Effector memory CD4-positive, alpha-beta T cell (primary cell): ENCODE results near the gene HIPK4.
A peak's percentile ranks its signal among the peaks of the same experiment; 100 is the strongest.

Experiments used
- DNase-seq, 3 donors: peaks; one replicate each; pipeline ENCODE4 v3.0.0-alpha.2; 2020
- H3K27ac ChIP-seq: 2 replicates; pipeline ENCODE4 v1.7.0; 2013; ENCODE audit warnings: mild to moderate bottlenecking, low read length, moderate library complexity; ENCODE audit not compliant: insufficient read depth, poor library complexity, severe bottlenecking
- H3K27me3 ChIP-seq: replicated peaks from 2 replicates; pipeline ENCODE4 v1.7.0; 2013; ENCODE audit warnings: mild to moderate bottlenecking, low read length; ENCODE audit not compliant: insufficient read depth, control insufficient read depth, poor library complexity, severe bottlenecking
- H3K36me3 ChIP-seq: 2 replicates; pipeline ENCODE4 v1.7.0; 2013; ENCODE audit warnings: mild to moderate bottlenecking, low read length, moderate library complexity; ENCODE audit not compliant: control insufficient read depth, insufficient read depth
- H3K4me1 ChIP-seq: 2 replicates; pipeline ENCODE4 v1.7.0; 2013; ENCODE audit warnings: low read length, mild to moderate bottlenecking; ENCODE audit not compliant: control insufficient read depth, insufficient read depth, poor library complexity, severe bottlenecking
- H3K4me3 ChIP-seq: 2 replicates; pipeline ENCODE4 v1.7.0; 2013; ENCODE audit warnings: low read length, low read depth, mild to moderate bottlenecking; ENCODE audit not compliant: insufficient read depth, poor library complexity, severe bottlenecking
- H3K9me3 ChIP-seq: 2 replicates; pipeline ENCODE4 v1.7.0; 2013; ENCODE audit warnings: mild to moderate bottlenecking, low read length, moderate library complexity; ENCODE audit not compliant: control insufficient read depth

Gene HIPK4

DNA sequence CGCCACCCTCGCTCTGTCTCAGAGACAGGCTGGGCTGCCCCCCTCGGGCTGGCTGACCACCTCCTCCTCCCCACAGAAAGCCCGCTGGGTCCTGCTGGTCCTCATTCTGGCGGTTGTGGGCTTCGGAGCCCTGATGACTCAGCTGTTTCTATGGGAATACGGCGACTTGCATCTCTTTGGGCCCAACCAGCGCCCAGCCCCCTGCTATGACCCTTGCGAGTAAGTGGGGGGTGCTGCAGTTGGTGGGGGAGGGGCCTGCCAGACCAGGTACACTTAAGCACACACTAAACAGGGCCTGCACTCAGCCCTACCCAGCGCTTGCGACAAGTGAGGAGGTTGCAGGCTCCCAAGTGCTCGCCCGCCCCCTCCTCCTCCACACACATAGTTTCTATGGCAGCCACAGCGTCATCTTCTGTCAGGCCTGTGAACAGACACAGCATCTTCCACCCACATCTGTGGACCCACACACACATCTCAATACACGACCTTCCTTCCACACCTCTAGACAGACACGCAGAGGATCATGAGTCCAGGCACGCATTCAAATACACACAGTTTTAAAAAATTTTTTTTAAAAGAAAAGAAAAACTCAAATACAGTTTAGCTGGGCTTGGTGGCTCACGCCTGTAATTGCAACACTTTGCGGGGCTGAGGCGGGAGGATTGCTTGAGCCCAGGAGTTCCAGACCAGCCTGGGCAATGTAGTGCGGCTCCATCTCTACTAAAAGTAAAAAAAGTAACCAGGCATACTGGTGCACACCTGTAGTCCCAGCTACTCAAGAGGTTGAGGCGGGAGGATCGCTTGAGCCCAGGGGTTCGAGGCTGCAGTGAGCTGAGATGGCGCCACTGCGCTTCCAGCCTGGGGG lies 23.1 kb downstream of the HIPK4 start:
- no peaks in the 10 kb centered on the region for H3K4me1 ChIP-seq
- no peak overlapping the region for H3K4me3 ChIP-seq
- peaks cover 19% of the 10 kb centered on the region for H3K36me3 ChIP-seq
- H3K9me3 ChIP-seq, result no peaks in the 10 kb centered on the region
- DNase-seq, result no peak
- H3K27me3 ChIP-seq, result no peaks in the 10 kb centered on the region
- no peak overlapping the region for H3K27ac ChIP-seq

DNA sequence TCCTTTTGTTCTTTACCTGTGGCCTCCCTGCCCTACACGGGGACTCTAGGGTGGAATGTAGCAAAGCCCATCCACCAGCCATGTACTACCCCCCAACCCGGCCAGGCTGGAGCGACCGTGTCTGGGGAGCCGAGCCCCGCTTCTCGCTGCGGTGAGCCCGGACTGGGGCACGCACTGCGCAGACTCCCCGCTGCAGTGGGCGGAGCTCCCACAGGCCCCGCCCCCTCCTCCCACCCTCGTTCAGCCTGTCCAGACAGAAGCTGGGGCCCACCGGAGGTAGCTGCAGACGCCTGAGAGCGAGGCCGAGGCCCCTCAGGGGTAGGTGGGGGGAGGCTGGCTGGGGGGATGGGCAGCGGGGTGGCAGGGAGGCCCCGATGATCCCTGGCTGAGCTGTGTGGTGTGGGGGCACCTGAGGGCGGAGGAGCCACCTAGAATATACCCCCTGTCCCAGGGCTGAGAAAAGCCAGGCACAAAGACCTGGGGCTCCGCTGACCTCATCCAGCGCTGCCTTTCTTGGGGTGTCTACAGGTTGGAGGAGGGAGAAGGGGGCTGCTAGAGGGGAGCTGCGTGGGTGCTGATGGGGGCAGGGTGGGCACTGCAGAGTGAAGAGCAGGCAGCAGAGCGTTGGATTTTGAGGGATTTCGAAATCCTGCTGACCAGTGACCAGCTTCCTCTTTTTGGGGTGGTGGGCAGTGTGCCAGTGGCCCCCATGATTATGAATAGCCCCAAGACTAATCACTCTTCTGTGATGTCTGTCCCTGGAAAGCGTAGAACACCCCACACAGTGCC lies 24.2 kb downstream of the HIPK4 start:
- H3K27me3 ChIP-seq, result no peaks in the 10 kb centered on the region
- no peaks in the 10 kb centered on the region for H3K9me3 ChIP-seq
- no peaks in the 10 kb centered on the region for H3K4me1 ChIP-seq
- H3K36me3 ChIP-seq, result peaks cover 19% of the 10 kb centered on the region
- no peak overlapping the region for H3K27ac ChIP-seq
- peak overlapping the region; percentile 21 for H3K4me3 ChIP-seq
- DNase-seq, result no peak

- Histone ChIP-seq H3K4me3 (no peak overlapping the region), H3K27ac (no peak overlapping the region), H3K27me3 (no peaks in the 10 kb centered on the region), H3K36me3 (peaks cover 19% of the 10 kb centered on the region), H3K9me3 (no peaks in the 10 kb centered on the region), H3K4me1 (no peaks in the 10 kb centered on the region)
- no peak for DNase-seq
Observed at GRCh38 chr19:40365010-40365409, 25.0 kb downstream of the HIPK4 start.

DNA sequence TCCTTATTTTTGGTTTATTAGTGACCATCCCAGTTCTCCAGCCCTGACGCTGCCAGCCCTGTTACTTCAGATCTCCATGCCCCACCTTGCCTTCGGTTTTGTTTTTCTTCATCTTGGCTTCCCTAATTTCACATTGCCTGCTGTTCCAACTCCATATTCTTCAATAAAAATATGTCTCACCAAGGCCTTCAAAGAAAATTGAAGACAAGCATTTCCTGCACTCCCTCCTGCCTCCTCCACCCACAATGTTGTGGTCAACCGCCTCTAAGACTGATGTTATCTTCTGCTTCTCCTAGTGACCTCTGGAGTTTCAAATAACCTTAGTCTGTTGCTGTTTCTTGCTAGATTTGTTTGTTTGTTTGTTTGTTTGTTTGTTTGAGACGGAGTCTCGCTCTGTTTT lies 26.9 kb downstream of the HIPK4 start:
- no peak for DNase-seq
- peaks cover 15% of the 10 kb centered on the region for H3K36me3 ChIP-seq
- H3K27ac ChIP-seq, result no peak overlapping the region
- no peaks in the 10 kb centered on the region for H3K27me3 ChIP-seq
- H3K4me1 ChIP-seq, result no peaks in the 10 kb centered on the region
- no peaks in the 10 kb centered on the region for H3K9me3 ChIP-seq
- H3K4me3 ChIP-seq, result no peak overlapping the region

DNA sequence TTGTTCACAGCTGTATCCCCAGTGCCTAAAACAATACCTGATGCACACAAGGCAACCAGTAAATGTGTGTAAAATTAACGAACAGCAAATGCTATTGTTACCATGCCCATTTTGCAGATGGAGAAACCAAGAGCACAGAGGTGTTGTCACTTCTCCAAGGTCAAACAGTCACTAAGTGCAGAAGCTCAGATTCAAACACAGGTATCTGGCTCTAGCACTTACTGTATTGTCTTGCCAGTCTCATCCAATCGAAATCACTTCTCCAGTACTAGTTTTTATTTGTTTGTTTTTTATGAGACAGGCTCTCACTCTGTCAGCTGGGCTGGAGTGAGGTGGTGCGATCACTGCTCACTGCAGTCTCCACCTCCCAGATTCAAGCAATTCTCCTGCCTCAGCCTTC lies 27.8 kb downstream of the HIPK4 start:
- no peak for DNase-seq
- Histone ChIP-seq H3K27me3 (no peaks in the 10 kb centered on the region), H3K27ac (no peak overlapping the region), H3K4me3 (no peak overlapping the region), H3K4me1 (no peaks in the 10 kb centered on the region), H3K36me3 (peaks cover 6% of the 10 kb centered on the region), H3K9me3 (no peaks in the 10 kb centered on the region)

- no peaks in the 10 kb centered on the region for H3K4me1 ChIP-seq
- H3K36me3 ChIP-seq, result no peaks in the 10 kb centered on the region
- DNase-seq, result no peak
- no peaks in the 10 kb centered on the region for H3K27me3 ChIP-seq
- no peak overlapping the region for H3K27ac ChIP-seq
- no peaks in the 10 kb centered on the region for H3K9me3 ChIP-seq
- H3K4me3 ChIP-seq, result no peak overlapping the region
Observed at GRCh38 chr19:40360708-40361241, 29.2 kb downstream of the HIPK4 start.

DNA sequence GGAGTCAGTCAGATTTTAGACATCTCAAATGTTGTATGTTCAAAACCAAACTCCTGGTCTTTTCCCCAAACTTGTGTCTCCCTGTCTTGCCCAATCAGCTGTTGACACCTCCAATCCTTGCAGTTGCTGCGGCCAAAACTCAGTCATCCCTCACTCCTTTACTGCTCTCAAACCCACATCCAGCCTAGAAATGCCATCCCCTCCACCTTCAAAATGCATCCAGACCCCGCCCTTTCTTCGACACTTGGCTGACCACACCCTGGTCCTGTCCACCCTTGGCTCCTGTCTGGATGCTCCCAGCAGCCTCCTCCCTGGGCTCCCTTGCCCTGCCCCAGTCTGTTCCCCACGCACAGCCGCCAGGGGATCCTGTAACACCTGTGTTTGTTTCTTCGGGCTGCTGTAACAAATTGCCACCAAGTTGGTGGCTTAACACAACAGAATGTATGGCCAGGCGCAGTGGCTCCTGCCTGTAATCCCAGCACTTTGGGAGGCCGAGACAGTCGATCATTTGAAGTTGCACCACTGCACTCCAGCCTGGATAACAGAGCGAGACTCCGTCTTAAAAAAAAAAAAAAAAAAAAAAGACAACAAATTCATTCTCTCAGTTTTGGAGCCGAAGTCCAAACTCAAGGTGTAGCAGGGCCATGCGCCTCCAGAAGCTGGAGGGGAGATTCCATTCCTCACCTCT lies 29.8 kb downstream of the HIPK4 start:
- no peaks in the 10 kb centered on the region for H3K36me3 ChIP-seq
- no peaks in the 10 kb centered on the region for H3K4me1 ChIP-seq
- H3K27ac ChIP-seq, result no peak overlapping the region
- no peaks in the 10 kb centered on the region for H3K27me3 ChIP-seq
- H3K9me3 ChIP-seq, result no peaks in the 10 kb centered on the region
- no peak overlapping the region for H3K4me3 ChIP-seq
- no peak for DNase-seq

DNA sequence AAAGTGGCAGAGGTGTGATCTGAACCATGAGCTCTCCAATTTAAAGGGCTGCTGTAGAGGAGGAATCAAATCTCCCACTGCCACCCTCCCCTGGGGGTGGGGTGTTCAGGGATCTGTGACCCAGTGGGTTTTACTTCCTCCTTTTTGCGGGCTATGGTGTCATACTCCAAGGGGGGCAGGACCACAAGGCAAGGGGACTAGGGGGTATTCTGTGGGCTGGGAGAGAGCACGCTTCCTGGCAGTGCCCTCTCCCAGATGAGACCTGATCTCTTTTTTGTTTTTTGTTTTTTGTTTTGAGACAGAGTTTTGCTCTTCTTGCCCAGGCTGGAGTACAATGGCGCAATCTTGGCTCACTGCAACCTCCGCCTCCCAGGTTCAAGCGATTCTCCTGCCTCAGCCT lies 31.2 kb downstream of the HIPK4 start:
- no peak for DNase-seq
- no peak overlapping the region for H3K4me3 ChIP-seq
- H3K4me1 ChIP-seq, result no peaks in the 10 kb centered on the region

GRCh38 chr19:40357640-40358039 lies 32.3 kb downstream of the HIPK4 start:
- H3K36me3 ChIP-seq, result no peaks in the 10 kb centered on the region
- no peak for DNase-seq
- H3K4me3 ChIP-seq, result no peak overlapping the region
- H3K27me3 ChIP-seq, result no peaks in the 10 kb centered on the region
- H3K4me1 ChIP-seq, result no peaks in the 10 kb centered on the region
- H3K9me3 ChIP-seq, result no peaks in the 10 kb centered on the region
- H3K27ac ChIP-seq, result no peak overlapping the region

More for the DNA sequence above, 31.2 kb downstream of the HIPK4 start:
- Histone ChIP-seq H3K9me3 (no peaks in the 10 kb centered on the region), H3K27ac (no peak overlapping the region), H3K36me3 (no peaks in the 10 kb centered on the region), H3K27me3 (no peaks in the 10 kb centered on the region)
